Uterus (tissue), 2 donors: ENCODE results near the gene ANKS6.

Experiments
- POLR2A ChIP-seq, 2 donors: fragments of 450-650 bp; IDR thresholded peaks; one replicate each; pipeline ENCODE4 v1.6.1; 2016; ENCODE audit warnings: antibody characterized with exemption in 2 of 2, mild to moderate bottlenecking in 1 of 2, moderate library complexity in 1 of 2
- TF ChIP-seq, protein P1 (sequence below), 4 experiments: fragments of 200-600 bp in 2 of 4; fragments of 450-650 bp in 2 of 4; sonication (generic) in 2 of 4; IDR thresholded peaks; one replicate each; pipeline ENCODE4 v1.5.1; 2016 to 2019; ENCODE audit warnings: antibody characterized with exemption in 4 of 4, mild to moderate bottlenecking in 2 of 4, moderate library complexity in 1 of 4

DNA sequence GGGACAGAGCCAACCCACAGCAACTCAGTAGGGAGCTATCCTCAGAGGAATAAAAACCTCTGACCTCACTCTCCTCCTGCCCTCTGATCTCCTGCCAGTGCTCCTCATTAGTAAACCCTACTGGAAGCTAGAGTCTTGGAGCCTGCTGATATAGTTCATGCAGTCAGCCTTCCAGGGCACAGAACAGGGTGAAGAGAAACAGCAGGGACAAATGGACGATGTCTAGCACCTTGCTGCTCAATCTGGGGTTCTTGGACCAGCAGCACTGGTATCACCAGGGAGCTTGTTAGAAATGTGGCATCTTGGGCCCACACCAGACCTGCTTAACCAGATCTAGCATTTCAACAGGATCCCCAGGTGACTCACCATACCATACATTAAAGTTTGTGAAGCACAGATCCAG lies 5.6 kb upstream of the ANKS6 start:
- TF ChIP-seq, protein P1, sequence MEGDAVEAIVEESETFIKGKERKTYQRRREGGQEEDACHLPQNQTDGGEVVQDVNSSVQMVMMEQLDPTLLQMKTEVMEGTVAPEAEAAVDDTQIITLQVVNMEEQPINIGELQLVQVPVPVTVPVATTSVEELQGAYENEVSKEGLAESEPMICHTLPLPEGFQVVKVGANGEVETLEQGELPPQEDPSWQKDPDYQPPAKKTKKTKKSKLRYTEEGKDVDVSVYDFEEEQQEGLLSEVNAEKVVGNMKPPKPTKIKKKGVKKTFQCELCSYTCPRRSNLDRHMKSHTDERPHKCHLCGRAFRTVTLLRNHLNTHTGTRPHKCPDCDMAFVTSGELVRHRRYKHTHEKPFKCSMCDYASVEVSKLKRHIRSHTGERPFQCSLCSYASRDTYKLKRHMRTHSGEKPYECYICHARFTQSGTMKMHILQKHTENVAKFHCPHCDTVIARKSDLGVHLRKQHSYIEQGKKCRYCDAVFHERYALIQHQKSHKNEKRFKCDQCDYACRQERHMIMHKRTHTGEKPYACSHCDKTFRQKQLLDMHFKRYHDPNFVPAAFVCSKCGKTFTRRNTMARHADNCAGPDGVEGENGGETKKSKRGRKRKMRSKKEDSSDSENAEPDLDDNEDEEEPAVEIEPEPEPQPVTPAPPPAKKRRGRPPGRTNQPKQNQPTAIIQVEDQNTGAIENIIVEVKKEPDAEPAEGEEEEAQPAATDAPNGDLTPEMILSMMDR (IDR thresholded peaks at IDR 0.05) = no peak
- no peak for TF ChIP-seq POLR2A (IDR thresholded peaks at IDR 0.05)
